Mesenchymal stem cell (in vitro differentiated cells and primary cell): Measurements from ENCODE around the gene KRTAP4-6.
"Not testable (repeated sequence)": the region's sequence is repeated elsewhere in the genome, so short reads cannot be mapped to it uniquely, and the experiment has no call there.

ENCODE experiments used
- DNase-seq: peaks from one replicate; pipeline ENCODE4 v3.0.0-alpha.2; 2013
- H2AFZ ChIP-seq: one replicate; pipeline ENCODE4 v1.6.1; 2013; ENCODE audit warnings: low read depth, mild to moderate bottlenecking, control low read depth, inconsistent platforms, low read length, moderate library complexity
- H2AK5ac ChIP-seq: 2 replicates; pipeline ENCODE4 v1.6.1; 2013; ENCODE audit warnings: low read length, moderate library complexity, mild to moderate bottlenecking, inconsistent platforms; ENCODE audit not compliant: severe bottlenecking
- H2BK120ac ChIP-seq: one replicate; pipeline ENCODE4 v1.6.1; 2013; ENCODE audit warnings: low read depth, mild to moderate bottlenecking, inconsistent platforms, low read length, moderate library complexity
- H2BK12ac ChIP-seq, 2 experiments: one replicate each; pipeline ENCODE4 v1.6.1; 2013; ENCODE audit warnings: inconsistent platforms in 2 of 2, low read length in 2 of 2, mild to moderate bottlenecking in 2 of 2, moderate library complexity in 2 of 2, control low read depth in 1 of 2
- H2BK15ac ChIP-seq: one replicate; pipeline ENCODE4 v1.6.1; 2013; ENCODE audit warnings: mild to moderate bottlenecking, low read depth, inconsistent platforms; ENCODE audit not compliant: poor library complexity, severe bottlenecking
- H2BK5ac ChIP-seq: 2 replicates; pipeline ENCODE4 v1.6.1; 2013; ENCODE audit warnings: low read depth, mild to moderate bottlenecking, low read length, control low read depth, inconsistent platforms; ENCODE audit not compliant: poor library complexity, severe bottlenecking
- H3K14ac ChIP-seq, 2 experiments: one replicate each; pipeline ENCODE4 v1.6.1; 2013; ENCODE audit warnings: inconsistent platforms in 2 of 2, low read length in 2 of 2, control low read depth in 1 of 2, mild to moderate bottlenecking in 1 of 2, moderate library complexity in 1 of 2
- H3K18ac ChIP-seq, 2 experiments: one replicate each; pipeline ENCODE4 v1.6.1; 2013; ENCODE audit warnings: inconsistent platforms in 2 of 2, low read length in 2 of 2, control low read depth in 1 of 2, low read depth in 1 of 2, mild to moderate bottlenecking in 1 of 2
- H3K23ac ChIP-seq, 2 experiments: one replicate each; pipeline ENCODE4 v1.6.1; 2013; ENCODE audit warnings: inconsistent platforms in 2 of 2, low read length in 2 of 2, mild to moderate bottlenecking in 2 of 2, moderate library complexity in 2 of 2, control low read depth in 1 of 2
- H3K27ac ChIP-seq: 2 replicates; pipeline ENCODE4 v1.5.1; 2013; ENCODE audit warnings: mild to moderate bottlenecking, moderate library complexity, low read length, control low read depth, inconsistent platforms; ENCODE audit not compliant: poor library complexity, severe bottlenecking
- H3K27me3 ChIP-seq, 2 experiments: 2 replicates each; pipeline versions ENCODE4 v1.6.1 to v1.7.0; 2013; ENCODE audit warnings: low read length in 2 of 2, mild to moderate bottlenecking in 2 of 2, moderate library complexity in 2 of 2, control low read depth in 1 of 2, inconsistent platforms in 1 of 2; ENCODE audit not compliant: control insufficient read depth in 1 of 2, insufficient read depth in 1 of 2
- H3K36me3 ChIP-seq, 2 experiments: 2 replicates each; pipeline versions ENCODE4 v1.6.1 to v1.7.0; 2013; ENCODE audit warnings: low read length in 2 of 2, control low read depth in 1 of 2, inconsistent platforms in 1 of 2, low read depth in 1 of 2, mild to moderate bottlenecking in 1 of 2; ENCODE audit not compliant: insufficient read depth in 2 of 2, control insufficient read depth in 1 of 2
- H3K4ac ChIP-seq, 2 experiments: one replicate each; pipeline ENCODE4 v1.6.1; 2013; ENCODE audit warnings: inconsistent platforms in 2 of 2, low read length in 2 of 2, mild to moderate bottlenecking in 2 of 2, moderate library complexity in 2 of 2, control low read depth in 1 of 2, low read depth in 1 of 2
- H3K4me1 ChIP-seq: 2 replicates; pipeline ENCODE4 v1.6.1; 2013; ENCODE audit warnings: low read depth, low read length, control low read depth; ENCODE audit not compliant: control insufficient read depth, insufficient read depth
- H3K4me2 ChIP-seq: 2 replicates; pipeline ENCODE4 v1.6.1; 2013; ENCODE audit warnings: low read length, mild to moderate bottlenecking, inconsistent platforms; ENCODE audit not compliant: poor library complexity, severe bottlenecking
- H3K4me3 ChIP-seq, 2 experiments: 2 replicates each; pipeline versions ENCODE4 v1.5.1 to v1.7.0; 2013; ENCODE audit warnings: low read length in 2 of 2, mild to moderate bottlenecking in 2 of 2, control low read depth in 1 of 2, low read depth in 1 of 2; ENCODE audit not compliant: insufficient read depth in 1 of 2
- H3K79me1 ChIP-seq: replicated peaks from 2 replicates; pipeline ENCODE4 v1.6.1; 2013; ENCODE audit warnings: mild to moderate bottlenecking, control low read depth, low read length, inconsistent platforms; ENCODE audit not compliant: poor library complexity, severe bottlenecking
- H3K9ac ChIP-seq: 2 replicates; pipeline ENCODE4 v1.7.0; 2013; ENCODE audit warnings: mild to moderate bottlenecking, low read length, moderate library complexity
- H3K9me3 ChIP-seq: 2 replicates; pipeline ENCODE4 v1.7.0; 2013; ENCODE audit warnings: mild to moderate bottlenecking, low read length; ENCODE audit not compliant: control insufficient read depth
- H4K8ac ChIP-seq: one replicate; pipeline ENCODE4 v1.6.1; 2013; ENCODE audit warnings: inconsistent platforms, mild to moderate bottlenecking, low read length, moderate library complexity
- H4K91ac ChIP-seq: one replicate; pipeline ENCODE4 v1.6.1; 2013; ENCODE audit warnings: mild to moderate bottlenecking, low read length, inconsistent platforms
- WGBS: methylation state at CpG from one replicate; pipeline ENCODE4 v1.1.7; 2013; ENCODE audit warnings: mixed read lengths; 5-methylcytosine and 5-hydroxymethylcytosine counted together

KRTAP4-6 gene

GRCh38 chr17:41126412-41126811, 13.9 kb downstream of the KRTAP4-6 start:
- no peak overlapping the region for H3K9ac ChIP-seq
- no peak overlapping the region for H2BK120ac ChIP-seq
- no peak for DNase-seq
- no peak overlapping the region for H2BK12ac ChIP-seq
- no peak overlapping the region for H3K4ac ChIP-seq
- no peaks in the 10 kb centered on the region for H3K9me3 ChIP-seq
- H3K36me3 ChIP-seq, result no peaks in the 10 kb centered on the region
- H2AK5ac ChIP-seq, result no peak overlapping the region
- no peak overlapping the region for H4K8ac ChIP-seq
- no peaks in the 10 kb centered on the region for H3K79me1 ChIP-seq
- H3K4me1 ChIP-seq, result peaks cover 2% of the 10 kb centered on the region
- no peak overlapping the region for H3K4me3 ChIP-seq
- WGBS, result no CpG with 5 or more reads among the region's 3 CpGs
- no peak overlapping the region for H3K4me2 ChIP-seq
- no peak overlapping the region for H4K91ac ChIP-seq
- H3K27me3 ChIP-seq, result no peaks in the 10 kb centered on the region
- H3K23ac ChIP-seq, result no peak overlapping the region
- no peak overlapping the region for H2BK5ac ChIP-seq
- no peak overlapping the region for H3K14ac ChIP-seq
- H2BK15ac ChIP-seq, result no peak overlapping the region
- no peak overlapping the region for H2AFZ ChIP-seq
- H3K18ac ChIP-seq, result no peak overlapping the region
- H3K27ac ChIP-seq, result no peak overlapping the region

DNA sequence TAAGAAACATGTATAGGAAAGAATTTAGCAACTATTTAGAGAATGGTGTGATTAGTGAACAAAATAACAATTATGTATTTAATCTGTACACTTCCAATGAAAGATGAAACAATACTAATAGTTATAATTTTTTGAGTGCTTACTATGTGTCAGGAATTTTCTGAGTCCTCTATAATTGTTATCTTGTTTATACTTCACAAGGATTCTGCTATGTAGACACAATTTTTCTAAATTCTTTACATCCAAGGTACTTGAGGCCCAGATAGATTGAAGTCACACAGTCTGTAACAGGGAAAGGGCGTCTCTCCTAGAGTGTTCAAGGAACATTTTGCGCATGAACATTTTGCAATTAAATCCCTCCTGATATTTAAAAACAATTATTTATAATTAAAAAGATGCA, 15.3 kb downstream of the KRTAP4-6 start:
- Histone ChIP-seq H2BK120ac (no peak overlapping the region), H3K9ac (no peak overlapping the region), H2AFZ (no peak overlapping the region), H3K79me1 (no peaks in the 10 kb centered on the region), H3K9me3 (no peaks in the 10 kb centered on the region), H3K27ac (no peak overlapping the region), H2BK12ac (no peak overlapping the region), H3K36me3 (no peaks in the 10 kb centered on the region), H3K4ac (no peak overlapping the region), H2BK15ac (no peak overlapping the region), H2BK5ac (no peak overlapping the region), H4K91ac (no peak overlapping the region), H3K14ac (no peak overlapping the region), H3K4me1 (peaks cover 2% of the 10 kb centered on the region), H4K8ac (no peak overlapping the region), H3K4me3 (no peak overlapping the region), H3K27me3 (no peaks in the 10 kb centered on the region), H2AK5ac (no peak overlapping the region), H3K18ac (no peak overlapping the region), H3K4me2 (no peak overlapping the region), H3K23ac (no peak overlapping the region)
- WGBS, result 78% methylated on average over 1 of the region's 2 CpGs
- DNase-seq, result no peak

DNA sequence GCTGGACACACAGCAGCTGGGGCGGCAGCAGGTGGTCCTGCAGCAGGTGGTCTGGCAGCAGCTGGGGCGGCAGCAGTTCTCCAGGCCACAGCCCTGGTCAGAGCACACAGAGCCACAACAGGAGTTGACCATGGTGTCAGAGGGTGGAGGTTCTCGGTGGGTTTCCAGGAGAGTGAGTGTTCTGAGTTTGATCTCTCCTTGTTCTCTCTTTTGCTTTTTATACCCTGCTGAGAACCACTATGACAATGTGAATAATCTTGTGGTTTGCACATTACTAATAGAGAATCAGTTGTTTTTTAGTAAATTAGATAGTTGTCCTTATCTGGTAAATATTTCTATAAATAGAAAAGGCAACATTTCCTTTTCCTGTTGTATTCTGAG, 16.4 kb downstream of the KRTAP4-6 start, which contains the start of gene KRTAP4-12:
KRTAP4-12 (minus strand) TSS at position 192 of the 381 bp plus-strand sequence; CDS start at position 132, 60 bp downstream.
- H2BK120ac ChIP-seq, H3K9me3 ChIP-seq, H3K27me3 ChIP-seq, H2BK5ac ChIP-seq, H3K4me2 ChIP-seq, DNase-seq, H3K23ac ChIP-seq, H3K9ac ChIP-seq, H4K91ac ChIP-seq, H2AK5ac ChIP-seq, H2BK15ac ChIP-seq, H3K36me3 ChIP-seq, H3K4ac ChIP-seq, H4K8ac ChIP-seq, H3K14ac ChIP-seq, H3K4me1 ChIP-seq, H3K27ac ChIP-seq, H2BK12ac ChIP-seq, H2AFZ ChIP-seq, H3K4me3 ChIP-seq, H3K18ac ChIP-seq, H3K79me1 ChIP-seq: not testable (repeated sequence)
- 88% methylated on average over 2 of the region's 3 CpGs for WGBS

DNA sequence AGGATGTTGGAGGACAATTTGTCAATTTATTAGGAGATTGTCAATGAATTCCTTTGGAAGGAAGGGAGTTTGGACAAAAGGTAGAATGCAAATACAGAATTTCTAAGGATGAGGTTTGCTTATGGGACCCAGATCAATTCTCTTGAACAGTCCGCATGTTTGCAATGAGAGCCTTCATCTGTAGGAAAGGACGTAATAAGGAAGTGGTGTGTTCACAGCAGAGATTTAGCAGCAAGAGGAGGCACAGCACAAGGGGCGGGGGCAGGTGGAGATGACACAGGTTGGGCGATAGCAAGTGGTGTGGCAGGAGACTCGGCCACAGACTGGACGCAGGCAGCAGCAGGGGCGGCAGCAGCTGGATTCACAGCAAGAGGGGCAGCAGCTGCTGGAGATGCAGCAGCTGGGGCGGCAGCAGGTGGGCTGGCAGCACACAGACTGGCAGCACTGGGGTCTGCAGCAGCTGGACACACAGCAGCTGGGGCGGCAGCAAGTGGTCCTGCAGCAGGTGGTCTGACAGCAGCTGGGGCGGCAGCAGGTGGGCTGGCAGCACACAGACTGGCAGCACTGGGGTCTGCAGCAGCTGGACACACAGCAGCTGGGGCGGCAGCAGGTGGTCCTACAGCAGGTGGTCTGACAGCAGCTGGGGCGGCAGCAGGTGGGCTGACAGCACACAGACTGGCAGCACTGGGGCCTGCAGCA, 16.9 kb downstream of the KRTAP4-6 start:
- 95% methylated on average over 12 of the region's 12 CpGs for WGBS
- not testable (repeated sequence) for H2AK5ac ChIP-seq, H3K23ac ChIP-seq, H3K4me2 ChIP-seq, H3K14ac ChIP-seq, H4K8ac ChIP-seq, H3K9ac ChIP-seq, H2AFZ ChIP-seq, H3K27ac ChIP-seq, H3K18ac ChIP-seq, DNase-seq, H2BK5ac ChIP-seq, H2BK120ac ChIP-seq, H3K36me3 ChIP-seq, H3K4ac ChIP-seq, H3K27me3 ChIP-seq, H2BK12ac ChIP-seq, H3K4me3 ChIP-seq, H3K4me1 ChIP-seq, H3K79me1 ChIP-seq, H2BK15ac ChIP-seq, H3K9me3 ChIP-seq, H4K91ac ChIP-seq
